GM18505 (cell line): ENCODE data around the gene KLHL7.
"Not testable (repeated sequence)": the region's sequence is repeated elsewhere in the genome, so short reads cannot be mapped to it uniquely, and the experiment has no call there.

Experiments used
- ATAC-seq: cut with Tn5 transposase; IDR thresholded peaks from one replicate; pipeline ENCODE4 v1.9.1; 2021; ENCODE audit not compliant: unreplicated experiment
- POLR2A ChIP-seq: IDR thresholded peaks from 4 replicates; pipeline ENCODE4 v1.6.1; 2011; ENCODE audit warnings: borderline replicate concordance; ENCODE audit not compliant: insufficient read depth, insufficient read length; ENCODE audit errors: extremely low read depth

KLHL7 gene

DNA sequence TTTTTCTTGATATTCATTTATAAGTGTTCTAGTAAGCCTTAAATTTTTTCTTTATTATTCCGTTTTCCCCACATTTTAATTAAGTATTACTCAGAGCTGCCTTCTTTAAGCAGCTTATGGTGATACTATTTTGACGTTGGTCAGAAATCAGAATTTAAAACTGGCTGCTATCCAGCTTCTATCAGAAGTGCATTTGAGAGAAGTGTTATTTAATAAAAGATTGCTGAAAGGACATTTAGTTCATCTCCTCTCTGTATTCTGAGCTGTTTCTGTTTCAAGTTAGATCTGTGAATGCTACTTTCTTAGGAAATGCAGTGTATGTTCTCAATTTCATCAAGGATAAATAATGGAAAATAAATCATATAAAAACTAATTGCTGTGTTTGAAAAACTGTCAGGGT lies 17.4 kb downstream of the KLHL7 start:
- ATAC-seq, result no peak
- TF ChIP-seq POLR2A, result no peak

DNA sequence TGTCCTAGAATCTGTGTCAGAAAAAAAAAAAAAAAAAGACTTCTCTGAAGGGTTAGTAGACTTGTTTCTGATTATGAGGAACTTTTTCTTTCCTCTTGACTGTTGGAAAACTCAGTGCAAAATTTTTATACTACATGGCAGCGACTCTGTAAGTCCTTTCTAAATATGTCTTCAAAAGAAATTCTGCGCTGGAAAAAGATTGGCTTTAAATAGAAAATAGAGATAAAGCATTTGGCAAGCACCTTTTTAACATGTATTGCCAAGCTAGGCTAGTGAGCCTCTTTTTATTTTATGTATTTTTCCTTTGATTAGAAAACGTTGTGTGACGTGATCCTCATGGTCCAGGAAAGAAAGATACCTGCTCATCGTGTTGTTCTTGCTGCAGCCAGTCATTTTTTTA lies 17.9 kb downstream of the KLHL7 start:
- ATAC-seq, result no peak
- TF ChIP-seq POLR2A, result no peak

- no peak for ATAC-seq
These were observed 23.5 kb downstream of the KLHL7 start for GRCh38 chr7:23129036-23129435.

DNA sequence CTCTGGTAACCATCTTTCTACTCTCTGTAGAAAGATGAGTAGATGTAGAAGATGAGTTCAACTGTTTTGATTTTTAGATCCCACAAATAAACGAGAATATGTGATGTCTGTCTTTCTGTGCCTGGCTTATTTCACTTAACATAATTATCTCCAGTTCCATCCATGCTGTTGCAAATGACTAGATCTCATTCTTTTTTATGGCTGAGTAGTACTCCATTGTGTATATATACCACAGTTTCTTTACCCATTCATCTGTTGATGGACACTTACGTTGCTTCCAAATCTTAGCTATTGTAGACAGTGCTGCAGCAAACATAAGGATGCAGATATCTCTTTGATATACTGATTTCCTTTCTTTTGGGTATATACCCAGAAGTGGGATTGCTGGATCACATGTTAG lies 26.2 kb downstream of the KLHL7 start:
- ATAC-seq, result not testable (repeated sequence)

More at GRCh38 chr7:23129036-23129435, 23.5 kb downstream of the KLHL7 start:
- no peak for TF ChIP-seq POLR2A

DNA sequence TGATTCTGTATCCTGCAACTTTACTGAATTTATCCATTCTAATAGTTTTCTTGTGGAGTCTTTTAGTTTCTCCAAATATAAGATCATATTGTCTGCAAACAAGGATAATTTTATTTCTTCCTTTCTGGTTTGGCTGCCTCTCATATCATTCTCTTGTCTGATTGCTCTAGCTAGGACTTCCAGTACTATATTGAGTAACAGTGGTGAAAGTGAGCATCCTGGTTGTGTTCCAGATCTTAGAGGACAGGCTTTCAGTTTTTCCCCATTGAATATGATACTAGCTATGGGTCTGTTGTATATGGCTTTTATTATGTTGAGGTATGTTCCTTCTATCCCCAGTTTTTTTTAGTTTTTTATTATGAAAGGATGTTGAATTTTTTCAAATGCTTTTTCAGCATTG lies 28.2 kb downstream of the KLHL7 start:
- ATAC-seq, result no peak
- TF ChIP-seq POLR2A, result no peak

DNA sequence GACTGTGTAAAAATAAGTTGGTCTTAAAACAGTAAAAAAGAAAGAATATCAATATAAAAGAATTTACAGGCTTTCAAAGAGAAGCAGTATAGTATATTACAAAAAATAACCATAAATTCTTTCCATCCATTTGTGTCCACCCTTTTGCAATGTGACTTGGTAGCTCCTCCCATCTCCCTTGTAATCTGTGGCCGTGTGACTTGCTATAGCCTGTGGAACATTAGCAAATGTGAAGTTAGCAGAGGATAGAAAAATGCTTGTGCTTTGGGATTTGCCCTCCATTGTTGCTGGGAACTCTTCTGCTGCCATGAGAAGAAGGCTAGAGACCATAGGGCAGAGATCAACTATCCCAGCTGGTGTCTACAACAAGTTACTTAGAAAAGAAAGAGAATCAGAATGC lies 30.2 kb downstream of the KLHL7 start:
- no peak for TF ChIP-seq POLR2A
- no peak for ATAC-seq

- no peak for ATAC-seq
- no peak for TF ChIP-seq POLR2A
These were observed 30.6 kb downstream of the KLHL7 start for GRCh38 chr7:23136216-23136615.

GRCh38 chr7:23157679-23158078 lies 52.1 kb downstream of the KLHL7 start:
- TF ChIP-seq POLR2A, result no peak
- no peak for ATAC-seq

GRCh38 chr7:23158546-23158945 lies 53.0 kb downstream of the KLHL7 start:
- ATAC-seq, result no peak
- no peak for TF ChIP-seq POLR2A

GRCh38 chr7:23161482-23161881 lies 55.9 kb downstream of the KLHL7 start:
- no peak for ATAC-seq
- no peak for TF ChIP-seq POLR2A

GRCh38 chr7:23164846-23165245 lies 59.3 kb downstream of the KLHL7 start:
- no peak for ATAC-seq
- no peak for TF ChIP-seq POLR2A

DNA sequence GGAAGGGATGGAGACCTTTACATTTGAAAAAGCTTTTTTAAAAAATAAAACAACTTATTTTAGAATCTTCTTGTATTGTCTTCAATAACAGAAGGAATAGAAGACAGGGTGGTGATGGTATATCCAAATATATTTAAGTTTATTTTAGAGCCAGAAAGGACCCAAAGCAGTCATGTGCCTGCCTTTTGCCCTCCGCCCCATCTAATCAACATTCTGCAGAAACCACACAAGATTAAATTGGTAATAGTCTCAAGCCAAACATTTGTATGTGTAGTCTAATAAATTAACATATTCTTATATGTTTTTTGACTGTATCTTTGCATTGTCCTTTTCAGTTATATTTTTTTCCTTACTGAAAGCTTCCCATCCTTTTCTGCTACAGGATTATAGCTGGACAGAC lies 59.7 kb downstream of the KLHL7 start:
- no peak for TF ChIP-seq POLR2A

DNA sequence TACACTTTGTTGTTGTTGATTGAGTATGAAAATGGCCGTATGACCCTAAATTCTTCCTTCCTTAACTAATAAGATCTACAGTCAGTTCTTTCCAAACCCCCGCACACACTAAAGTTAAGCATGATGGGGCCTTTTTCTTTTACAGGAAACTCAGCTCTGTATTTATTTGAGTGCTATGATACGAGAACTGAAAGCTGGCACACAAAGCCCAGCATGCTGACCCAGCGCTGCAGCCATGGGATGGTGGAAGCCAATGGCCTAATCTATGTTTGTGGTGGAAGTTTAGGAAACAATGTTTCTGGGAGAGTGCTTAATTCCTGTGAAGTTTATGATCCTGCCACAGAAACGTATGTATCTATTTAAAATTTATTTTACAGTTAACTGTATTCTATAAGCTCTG lies 62.1 kb downstream of the KLHL7 start:
- TF ChIP-seq POLR2A, result no peak
- no peak for ATAC-seq

More for the DNA sequence above, 59.7 kb downstream of the KLHL7 start:
- no peak for ATAC-seq

DNA sequence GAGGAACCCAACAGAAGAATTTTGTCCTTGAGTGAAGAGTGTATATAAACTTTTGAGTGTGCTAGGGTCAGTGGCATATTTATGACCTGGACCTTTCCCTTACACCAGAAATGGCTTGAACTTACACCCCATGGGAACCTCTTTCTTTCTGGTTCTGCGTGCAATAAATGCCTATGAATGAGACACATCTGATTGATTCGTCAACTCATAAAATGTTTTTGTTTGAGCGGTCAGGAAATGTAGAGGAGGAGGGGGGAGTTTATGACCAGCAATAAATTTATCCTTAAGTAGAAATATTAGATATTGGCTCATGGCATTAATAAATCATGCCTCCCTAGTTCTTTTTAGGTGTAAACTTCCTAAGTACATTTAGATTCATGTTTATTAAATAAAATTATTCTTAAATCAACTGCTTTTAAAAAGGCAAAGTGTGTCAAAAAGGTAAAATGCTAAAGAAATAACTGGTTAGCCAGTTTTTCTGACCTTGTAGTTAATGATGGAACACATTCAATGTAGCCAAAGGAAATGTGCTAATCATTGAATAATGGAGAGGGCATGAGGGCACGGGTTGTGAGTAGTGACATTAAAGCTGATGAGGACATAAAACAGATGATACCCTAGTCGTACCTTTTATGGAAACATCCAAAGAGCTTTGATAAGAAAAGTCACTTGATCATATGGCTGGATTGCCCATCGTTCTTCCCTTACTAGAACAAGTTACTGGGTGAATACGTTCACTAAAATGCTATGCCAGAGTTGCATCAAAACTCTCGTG lies 62.7 kb downstream of the KLHL7 start:
- no peak for TF ChIP-seq POLR2A
- no peak for ATAC-seq

- TF ChIP-seq POLR2A, result no peak
- ATAC-seq, result no peak
These were observed 70.4 kb downstream of the KLHL7 start for GRCh38 chr7:23175938-23176337.
